ENCODE measurements around the gene RGL4. TPM values are rescaled to one million over a fixed set of nuclear protein-coding genes. Genes with fewer than 3 reads are reported as not detected.

Gene RGL4
- total and polyA plus RNA-seq, 2 of the 8 experiments (the other 6 are each of a cell fraction or from before 2014, with no cell fraction given): not detected

- Histone ChIP-seq H3K36me3 (ENCODE audit: control insufficient read depth in 2 of 4, insufficient read depth in 4 of 4, low read length in 3 of 4) (peaks cover 0 to 4% (median 2%) of the 10 kb centered on the region in 4 experiments; a peak in 4 of 8 replicates), H3K4me3 (ENCODE audit: extremely low read depth in 1 of 4, insufficient read depth in 2 of 4, low read depth in 3 of 4, low read length in 4 of 4) (no peak overlapping the region), H3K4ac (replicated peaks; ENCODE audit: insufficient read length, low read depth, low read length) (no peak overlapping the region), H3K56ac (replicated peaks; ENCODE audit: insufficient read length, low read depth, low read length) (no peak overlapping the region), H3K27ac (ENCODE audit: low read depth, low read length) (no peak overlapping the region), H2BK120ac (replicated peaks; ENCODE audit: low read depth, low read length) (no peak overlapping the region), H4K5ac (ENCODE audit: insufficient read length, low read depth, low read length) (no peak overlapping the region), H3K27me3 (replicated peaks in 1 of 4; ENCODE audit: control insufficient read depth in 3 of 4, extremely low read depth in 1 of 4, insufficient read depth in 3 of 4, low read length in 3 of 4) (no peaks in the 10 kb centered on the region), H4K20me1 (replicated peaks in 1 of 2; ENCODE audit: control insufficient read depth in 1 of 2, insufficient read depth in 2 of 2, low read length in 2 of 2) (peaks cover 6 to 13% of the 10 kb centered on the region in 2 experiments), H3K4me2 (ENCODE audit: insufficient read depth in 1 of 2, low read depth in 2 of 2, low read length in 2 of 2) (no peak overlapping the region), H2BK15ac (ENCODE audit: low read length) (no peak overlapping the region), H4K91ac (replicated peaks; ENCODE audit: insufficient read length, low read length) (no peak overlapping the region), H2BK20ac (ENCODE audit: low read length) (no peak overlapping the region), H3K14ac (ENCODE audit: insufficient read length) (no peak overlapping the region), H2BK12ac (ENCODE audit: low read depth, low read length) (no peak overlapping the region), H2BK5ac (ENCODE audit: low read depth, low read length) (no peak overlapping the region), H4K8ac (ENCODE audit: extremely low read depth, insufficient read depth, low read length) (no peak overlapping the region), H2AFZ (ENCODE audit: low read length) (no peak overlapping the region), H3K79me2 (ENCODE audit: control insufficient read depth in 1 of 2, insufficient read depth in 2 of 2, low read length in 2 of 2) (no peaks in the 10 kb centered on the region), H3K79me1 (ENCODE audit: low read depth, low read length) (no peaks in the 10 kb centered on the region; the same call in 1 of the 2 replicates), H3K9me3 (ENCODE audit: insufficient read depth in 2 of 2, low read depth in 1 of 2, low read length in 1 of 2) (no peaks in the 10 kb centered on the region), H3K23me2 (ENCODE audit: low read depth, low read length) (no peaks in the 10 kb centered on the region), H3K4me1 (replicated peaks in 1 of 4; ENCODE audit: control insufficient read depth in 3 of 4, insufficient read depth in 4 of 4, low read length in 3 of 4) (no peaks in the 10 kb centered on the region), H3K9ac (replicated peaks in 1 of 4; ENCODE audit: extremely low read depth in 1 of 4, low read depth in 3 of 4, low read length in 3 of 4) (no peak overlapping the region; a peak in 1 of 7 replicates), H3K18ac (ENCODE audit: extremely low read depth, low read length) (no peak overlapping the region), H3K23ac (ENCODE audit: insufficient read length) (no peak overlapping the region), H2AK5ac (ENCODE audit: low read depth, low read length) (no peak overlapping the region)
- WGBS, 2 experiments (ENCODE audit: extremely low coverage in 1 of 2, insufficient coverage in 1 of 2, insufficient read length in 1 of 2, insufficient replicate concordance in 2 of 2, low coverage in 1 of 2, low lambda C conversion rate in 2 of 2, missing lambda C conversion rate in 1 of 2): 90% methylated on average over 6 of the region's 6 CpGs; no CpG with 5 or more reads in 1 of the 2 experiments
- ChIA-PET CTCF (ENCODE audit: partially characterized antibody) (interaction anchor here (0.6 to 2.0 kb wide), 3 partner anchors 10 to 83 kb away, joined by 3 to 4 read pairs (median 3); partner anchors contain the start of gene CHCHD10), POLR2A (ENCODE audit: partially characterized antibody) (no interaction called here)
- TF ChIP-seq SIN3A (conservative IDR thresholded peaks at IDR 0.05 in 1 of 2, IDR thresholded peaks at IDR 0.05 in 1 of 2; ENCODE audit: low read depth in 1 of 2, low read length in 2 of 2): no peak
- TF ChIP-seq JUN (IDR thresholded peaks at IDR 0.05; ENCODE audit: low read depth, low read length): no peak
- no peak for FAIRE-seq
- DNase-seq (ENCODE audit: low read depth in 1 of 2, low spot score in 2 of 2): no peak
Observed at GRCh38 chr22:23684026-23684425, 6.8 kb upstream of the RGL4 start.

Data from H1 (cell line).